ENCODE results near the gene GANAB. TPM values are rescaled to one million over a fixed set of nuclear protein-coding genes. Genes with fewer than 3 reads are reported as not detected.

The GANAB gene
- total and polyA plus RNA-seq, 2 of the 4 experiments (the other 2 are of a cell fraction): 209 to 344 TPM

DNA sequence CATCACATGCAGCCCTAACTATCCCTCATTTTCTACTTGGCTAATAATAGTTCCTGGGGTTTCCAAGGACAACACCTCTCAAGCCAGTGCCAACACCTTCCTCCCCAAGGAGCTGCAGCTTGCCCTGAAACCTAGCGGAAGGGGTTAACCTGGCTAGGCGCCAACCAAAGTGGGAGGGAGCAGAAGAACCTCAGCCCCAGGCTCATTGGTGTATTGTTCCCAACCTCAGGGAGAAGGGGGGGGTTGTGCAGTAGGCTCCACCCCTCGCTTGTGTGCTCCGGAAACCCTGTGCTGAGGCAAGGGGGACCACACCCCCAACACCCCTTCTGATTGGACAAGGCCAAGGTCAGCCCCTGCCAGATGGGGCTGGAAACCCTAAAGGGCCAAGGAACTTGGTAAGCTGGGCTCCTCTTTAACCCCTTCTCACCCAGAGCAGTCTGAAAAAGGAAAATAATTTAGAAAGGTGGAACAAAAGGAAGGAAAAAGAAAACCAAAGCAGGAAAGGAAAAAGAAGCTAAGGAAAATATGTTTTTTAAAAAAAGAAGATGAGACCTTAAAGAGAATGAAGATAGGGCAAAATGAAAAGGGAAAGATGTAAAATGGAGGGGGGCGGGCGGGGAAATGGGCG, 47.2 kb downstream of the GANAB start:
- no TSS peak for BruUV-seq (replicated peaks)
- peak overlapping the region; percentile 38 for H4K91ac ChIP-seq (ENCODE audit: insufficient read depth, low read depth, low read length)
- H3K4ac ChIP-seq (ENCODE audit: low read depth, low read length): peak overlapping the region; percentile 80
- dilution Hi-C loops (cut with HindIII; ENCODE audit: low sequenced_read_pairs, unreplicated experiment): no loop called here
- no peak overlapping the region; the same call in 1 of the 2 replicates for H3K4me3 ChIP-seq (ENCODE audit: insufficient read depth, low read depth, low read length)
- H3K56ac ChIP-seq (ENCODE audit: extremely low read depth, insufficient read depth, low read length): no peak overlapping the region
- ATAC-seq (ENCODE audit: low read depth) (peak; percentile 73), DNase-seq (peak; percentile 99)
- H3K36me3 ChIP-seq (ENCODE audit: control insufficient read depth, insufficient read depth, low read length): peaks cover 46% of the 10 kb centered on the region
- H3K9me3 ChIP-seq (ENCODE audit: control insufficient read depth, insufficient read depth, low read length): no peaks in the 10 kb centered on the region
- peaks cover 15 to 49% of the 10 kb centered on the region in 2 experiments for H3K79me1 ChIP-seq (ENCODE audit: low read depth in 1 of 2, low read length in 2 of 2)
- peaks cover 17% of the 10 kb centered on the region; the same call in 1 of the 2 replicates for H4K20me1 ChIP-seq (ENCODE audit: insufficient read depth, low read length)
- peaks cover 7% of the 10 kb centered on the region for H3K4me1 ChIP-seq (ENCODE audit: control insufficient read depth, insufficient read depth, low read length)
- TF ChIP-seq, protein P1, sequence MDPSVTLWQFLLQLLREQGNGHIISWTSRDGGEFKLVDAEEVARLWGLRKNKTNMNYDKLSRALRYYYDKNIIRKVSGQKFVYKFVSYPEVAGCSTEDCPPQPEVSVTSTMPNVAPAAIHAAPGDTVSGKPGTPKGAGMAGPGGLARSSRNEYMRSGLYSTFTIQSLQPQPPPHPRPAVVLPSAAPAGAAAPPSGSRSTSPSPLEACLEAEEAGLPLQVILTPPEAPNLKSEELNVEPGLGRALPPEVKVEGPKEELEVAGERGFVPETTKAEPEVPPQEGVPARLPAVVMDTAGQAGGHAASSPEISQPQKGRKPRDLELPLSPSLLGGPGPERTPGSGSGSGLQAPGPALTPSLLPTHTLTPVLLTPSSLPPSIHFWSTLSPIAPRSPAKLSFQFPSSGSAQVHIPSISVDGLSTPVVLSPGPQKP (IDR thresholded peaks at IDR 0.05; ENCODE audit: borderline replicate concordance, low read depth, low read length): no peak
- TF ChIP-seq MAZ (IDR thresholded peaks at IDR 0.05; ENCODE audit: borderline replicate concordance, low read depth, low read length) (peak; percentile 79; the same call in 1 of the 2 replicates), RCOR1 (IDR thresholded peaks at IDR 0.05; ENCODE audit: insufficient replicate concordance, low read length) (no peak), FOS (IDR thresholded peaks at IDR 0.05; ENCODE audit: low read depth, low read length) (no peak), RAD21 (IDR thresholded peaks at IDR 0.05; ENCODE audit: low read length) (no peak), MAFK (IDR thresholded peaks at IDR 0.05; ENCODE audit: low read depth, low read length) (no peak; the same call in 1 of the 2 replicates), CEBPB (IDR thresholded peaks at IDR 0.05; ENCODE audit: low read depth, low read length) (peak; percentile 47; the same call in 1 of the 2 replicates), RFX5 (IDR thresholded peaks at IDR 0.05; ENCODE audit: low read depth, low read length) (no peak), POLR2A (IDR thresholded peaks at IDR 0.05; ENCODE audit: low read depth, low read length) (no peak), MXI1 (IDR thresholded peaks at IDR 0.05; ENCODE audit: borderline replicate concordance, low read depth, low read length) (peak; percentile 54; the same call in 1 of the 2 replicates)
- TF ChIP-seq, protein P2, sequence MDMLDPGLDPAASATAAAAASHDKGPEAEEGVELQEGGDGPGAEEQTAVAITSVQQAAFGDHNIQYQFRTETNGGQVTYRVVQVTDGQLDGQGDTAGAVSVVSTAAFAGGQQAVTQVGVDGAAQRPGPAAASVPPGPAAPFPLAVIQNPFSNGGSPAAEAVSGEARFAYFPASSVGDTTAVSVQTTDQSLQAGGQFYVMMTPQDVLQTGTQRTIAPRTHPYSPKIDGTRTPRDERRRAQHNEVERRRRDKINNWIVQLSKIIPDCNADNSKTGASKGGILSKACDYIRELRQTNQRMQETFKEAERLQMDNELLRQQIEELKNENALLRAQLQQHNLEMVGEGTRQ (IDR thresholded peaks at IDR 0.05; ENCODE audit: low read depth, low read length): peak; percentile 27; the same call in 1 of the 2 replicates
- TF ChIP-seq, protein P3, sequence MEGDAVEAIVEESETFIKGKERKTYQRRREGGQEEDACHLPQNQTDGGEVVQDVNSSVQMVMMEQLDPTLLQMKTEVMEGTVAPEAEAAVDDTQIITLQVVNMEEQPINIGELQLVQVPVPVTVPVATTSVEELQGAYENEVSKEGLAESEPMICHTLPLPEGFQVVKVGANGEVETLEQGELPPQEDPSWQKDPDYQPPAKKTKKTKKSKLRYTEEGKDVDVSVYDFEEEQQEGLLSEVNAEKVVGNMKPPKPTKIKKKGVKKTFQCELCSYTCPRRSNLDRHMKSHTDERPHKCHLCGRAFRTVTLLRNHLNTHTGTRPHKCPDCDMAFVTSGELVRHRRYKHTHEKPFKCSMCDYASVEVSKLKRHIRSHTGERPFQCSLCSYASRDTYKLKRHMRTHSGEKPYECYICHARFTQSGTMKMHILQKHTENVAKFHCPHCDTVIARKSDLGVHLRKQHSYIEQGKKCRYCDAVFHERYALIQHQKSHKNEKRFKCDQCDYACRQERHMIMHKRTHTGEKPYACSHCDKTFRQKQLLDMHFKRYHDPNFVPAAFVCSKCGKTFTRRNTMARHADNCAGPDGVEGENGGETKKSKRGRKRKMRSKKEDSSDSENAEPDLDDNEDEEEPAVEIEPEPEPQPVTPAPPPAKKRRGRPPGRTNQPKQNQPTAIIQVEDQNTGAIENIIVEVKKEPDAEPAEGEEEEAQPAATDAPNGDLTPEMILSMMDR (conservative IDR thresholded peaks at IDR 0.05; ENCODE audit: low read depth, low read length): no peak
- no peak overlapping the region for H2BK20ac ChIP-seq (ENCODE audit: low read depth, low read length)
- H4K5ac ChIP-seq (ENCODE audit: low read depth, low read length): 0 out of 2 replicates have a peak overlapping the region, but pooled peaks have one; percentile 26
- H3K14ac ChIP-seq (replicated peaks; ENCODE audit: low read depth, low read length): peak overlapping the region; percentile 80
- peak overlapping the region; percentile 76; the same call in 1 of the 2 replicates for H3K27ac ChIP-seq (ENCODE audit: insufficient read depth, low read length)
- H2AK9ac ChIP-seq (replicated peaks; ENCODE audit: low read depth, low read length, poor library complexity): peak overlapping the region; percentile 91
- H3K23ac ChIP-seq (ENCODE audit: low read depth, low read length): peak overlapping the region; percentile 91
- WGBS, 2 experiments (ENCODE audit: extremely low coverage in 2 of 2, insufficient read length in 1 of 2): 100% methylated on average over 2 of the region's 7 CpGs; no CpG with 5 or more reads in 1 of the 2 experiments
- H2AK5ac ChIP-seq (ENCODE audit: low read depth, low read length): peak overlapping the region; percentile 54
- in situ Hi-C loops (cut with MboI; ENCODE audit: low sequenced_read_pairs): no loop called here
- peak overlapping the region; percentile 91 for H3K4me2 ChIP-seq (ENCODE audit: low read depth, low read length)
- no peak overlapping the region for H2BK120ac ChIP-seq (ENCODE audit: low read depth, low read length)
- no peak overlapping the region for H3K18ac ChIP-seq (ENCODE audit: low read depth, low read length)
- H3K9ac ChIP-seq (ENCODE audit: low read depth, low read length): peak overlapping the region; percentile 90; the same call in 1 of the 2 replicates
- intact Hi-C loops (cut with micrococcal nuclease): loop anchor here (10.0 kb wide), 1 partner anchor 96 kb away; no protein-coding TSS in a partner anchor
- peaks cover 5% of the 10 kb centered on the region for H3K9me1 ChIP-seq (ENCODE audit: insufficient read depth, low read length)
- H2AFZ ChIP-seq (replicated peaks; ENCODE audit: low read length, poor library complexity): peak overlapping the region; percentile 40
- peak overlapping the region; percentile 9 to 55; a peak in 3 of 4 replicates for H4K8ac ChIP-seq (ENCODE audit: low read depth in 2 of 2, low read length in 2 of 2)
- POLR2A ChIA-PET (ENCODE audit: unreplicated experiment): no interaction called here
- H2BK15ac ChIP-seq (ENCODE audit: low read depth, low read length): no peak overlapping the region
- peak overlapping the region; percentile 78 for H2BK5ac ChIP-seq (ENCODE audit: low read depth, low read length, poor library complexity, severe bottlenecking)
- CTCF ChIA-PET: interaction anchor here (0.8 to 0.9 kb wide), 2 partner anchors 13 to 282 kb away, joined by 4 read pairs; partner anchors contain the start of genes EML3 and SLC3A2
- H3K27me3 ChIP-seq (ENCODE audit: control insufficient read depth, insufficient read depth, low read length): no peaks in the 10 kb centered on the region
